HT-29 (cell line): ENCODE results near the gene TEX9. TPM values are rescaled to one million over a fixed set of nuclear protein-coding genes. Genes with fewer than 3 reads are reported as not detected.
"Not testable (repeated sequence)": the region's sequence is repeated elsewhere in the genome, so short reads cannot be mapped to it uniquely, and the experiment has no call there.

Source experiments
- DNase-seq: peaks from one replicate; pipeline ENCODE4 v3.0.0-alpha.2; 2015; ENCODE audit warnings: low spot score
- total RNA-seq: library from RNA; depleted of rRNA; stranded (reverse); fragments of >200 nt; shearing (Covaris generic); gene quantifications from 2 replicates; pipeline ENCODE4 v1.2.3, GENCODE V29; 2014

TEX9 gene
- total RNA-seq, 1 experiment from 2014 or later, result 1.2 TPM

DNA sequence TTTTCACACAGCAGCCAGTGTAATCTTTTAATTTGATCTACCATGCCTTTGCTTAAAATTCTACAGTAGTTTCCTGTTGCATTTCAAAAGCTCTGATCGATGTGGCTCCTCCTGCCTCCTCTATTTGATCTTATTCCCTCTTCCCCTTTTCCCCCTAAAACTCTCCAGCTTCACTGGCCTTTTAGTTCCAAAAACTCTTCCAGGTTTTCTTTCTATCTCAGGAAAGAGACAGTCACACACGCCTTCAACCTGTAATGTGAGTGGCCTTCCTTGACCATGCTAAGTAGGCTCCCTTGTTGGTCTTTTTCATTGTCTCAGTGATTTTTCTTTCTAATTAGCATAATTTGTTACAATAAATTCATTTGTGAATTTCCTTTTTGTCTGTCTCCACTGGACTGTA, 985 bp downstream of the TEX9 start:
- DNase-seq, result no peak

DNA sequence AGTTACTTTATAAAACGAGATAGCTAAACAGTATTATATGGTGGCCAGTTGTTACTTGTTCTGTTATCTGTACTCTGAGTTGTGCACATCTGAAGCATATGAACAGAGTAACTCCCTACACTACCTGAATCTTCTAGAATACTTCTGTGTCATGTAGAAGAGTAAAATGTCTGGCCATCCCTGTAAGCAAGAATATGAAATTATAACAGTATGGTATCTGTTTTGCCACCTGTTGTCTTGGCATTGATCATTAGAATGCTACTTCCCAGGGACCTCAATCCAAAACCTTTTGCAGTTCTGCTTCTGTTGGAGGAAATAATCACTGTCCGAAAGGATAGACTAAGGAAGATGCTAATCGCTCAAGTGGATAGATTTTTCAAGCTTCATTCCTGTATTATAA, 1.9 kb downstream of the TEX9 start:
- no peak for DNase-seq

DNA sequence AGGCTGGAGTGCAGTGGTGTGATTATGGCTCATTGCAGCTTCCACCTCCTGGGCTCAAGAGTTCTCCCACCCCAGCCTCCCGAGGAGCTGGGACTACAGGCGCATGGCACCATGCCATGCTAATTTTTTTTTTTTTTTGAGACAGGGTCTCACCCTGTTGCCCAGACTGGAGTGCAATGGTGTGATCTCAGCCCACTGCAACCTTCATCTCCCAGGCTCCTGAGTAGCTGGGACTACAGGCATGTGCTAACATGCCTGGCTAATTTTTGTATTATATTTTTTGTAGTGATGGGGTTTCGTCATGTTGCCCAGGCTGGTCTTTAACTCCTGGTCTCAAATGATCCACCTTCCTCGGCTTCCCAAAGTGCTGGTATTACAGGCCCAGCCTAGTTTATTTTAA, 4.0 kb downstream of the TEX9 start:
- DNase-seq, result no peak

DNA sequence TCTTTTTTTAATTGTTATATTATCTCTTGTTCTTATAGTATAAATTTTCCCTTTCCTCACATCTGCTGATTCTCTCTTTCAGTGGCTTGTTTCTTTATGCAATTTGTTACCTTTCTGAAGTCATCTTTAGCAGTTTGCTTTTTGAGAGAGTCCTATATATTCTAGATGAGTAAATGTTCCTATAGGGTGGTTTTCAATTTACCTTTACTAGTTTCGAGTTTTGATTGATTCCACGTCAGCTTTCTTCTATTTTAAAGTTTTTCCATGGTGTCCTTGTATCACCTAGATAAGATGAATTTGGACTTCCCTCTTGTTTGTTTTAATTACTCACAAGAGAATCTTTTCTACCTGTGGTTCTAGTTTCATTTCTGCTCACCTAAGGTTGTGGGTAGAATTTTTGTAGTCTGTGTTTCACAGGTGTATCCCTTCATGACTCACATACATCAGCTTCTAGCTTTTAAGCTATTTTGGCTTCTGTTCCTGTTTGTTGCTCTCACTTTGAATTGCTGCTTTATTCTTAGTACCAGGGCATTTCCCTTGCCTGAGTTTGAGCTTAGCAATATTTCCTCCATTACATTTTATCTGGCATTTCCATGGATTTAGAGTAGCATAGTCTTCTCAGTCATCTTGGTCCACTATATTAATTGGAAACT, 6.4 kb downstream of the TEX9 start:
- DNase-seq, result no peak

DNA sequence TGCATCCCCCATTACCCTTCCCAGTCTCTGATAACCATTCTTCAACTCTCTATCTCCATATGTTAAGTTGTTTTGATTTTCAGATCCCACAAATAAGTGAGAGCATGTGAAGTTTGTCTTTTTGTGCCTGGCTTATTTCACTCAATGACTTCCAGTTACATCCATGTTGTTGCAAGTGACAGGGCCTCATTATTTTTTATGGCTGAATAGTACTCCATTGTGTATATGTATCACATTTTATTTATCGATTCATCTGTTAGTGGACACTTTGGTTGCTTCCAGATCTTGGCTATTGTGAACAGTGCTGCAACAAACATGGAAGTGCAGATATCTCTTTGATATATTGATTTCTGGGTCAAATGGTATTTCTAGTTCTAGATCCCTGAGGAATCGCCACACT, 9.5 kb downstream of the TEX9 start:
- not testable (repeated sequence) for DNase-seq

DNA sequence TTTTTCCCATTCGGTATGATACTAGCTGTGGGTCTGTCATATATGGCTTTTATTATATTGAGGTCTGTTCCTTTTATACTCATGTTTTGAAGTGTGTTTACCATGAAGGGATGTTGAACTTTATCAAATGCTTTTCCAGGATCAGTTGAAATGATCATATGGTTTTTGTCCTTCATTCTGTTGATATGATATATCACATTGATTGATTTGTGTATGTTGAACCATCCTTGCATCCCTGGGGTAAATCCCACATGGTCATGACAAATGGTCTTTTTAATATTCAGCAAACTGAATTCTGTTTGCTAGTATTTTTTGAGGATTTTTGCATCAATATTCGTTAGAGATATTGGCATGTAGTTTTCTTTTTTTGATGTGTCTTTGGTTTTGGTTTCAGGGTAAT, 12.6 kb downstream of the TEX9 start:
- not testable (repeated sequence) for DNase-seq

DNA sequence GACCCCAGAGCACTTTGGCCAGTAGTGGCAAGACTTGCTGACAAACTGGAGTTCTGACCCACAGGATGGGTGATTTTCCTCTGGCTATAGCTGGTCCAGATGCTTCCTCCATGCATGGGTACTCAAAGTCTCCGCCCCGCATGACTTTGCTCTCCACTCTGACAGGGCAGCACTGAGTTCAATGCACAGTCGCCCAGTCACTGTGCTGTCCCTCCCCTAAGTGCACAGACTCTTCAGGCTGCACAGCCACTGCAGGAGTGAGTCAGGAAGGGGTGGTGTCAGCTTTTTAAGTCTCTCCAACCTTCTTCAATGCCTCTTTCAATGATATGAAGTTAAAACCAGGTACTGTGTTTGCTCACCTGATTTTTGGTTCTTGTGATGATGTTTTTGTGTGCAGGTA, 17.8 kb downstream of the TEX9 start:
- DNase-seq, result no peak

DNA sequence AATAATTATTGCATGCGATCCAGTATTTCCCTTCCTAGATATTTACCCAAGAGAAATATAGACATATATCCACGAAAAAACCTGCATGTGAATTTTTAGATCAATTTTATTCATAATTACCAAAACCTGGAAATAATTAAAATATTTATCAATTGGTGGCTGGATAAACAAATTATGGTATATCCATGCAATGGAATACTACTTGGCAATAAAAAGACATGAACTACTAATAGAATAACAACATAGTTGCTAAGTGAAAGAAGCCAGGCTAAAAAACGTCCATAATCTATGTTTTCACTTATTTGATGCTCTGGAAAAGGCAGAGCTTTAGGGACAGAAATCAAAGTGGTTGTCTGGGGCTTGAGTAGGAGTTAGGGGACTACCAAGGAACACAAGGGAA, 20.7 kb downstream of the TEX9 start:
- DNase-seq, result no peak

DNA sequence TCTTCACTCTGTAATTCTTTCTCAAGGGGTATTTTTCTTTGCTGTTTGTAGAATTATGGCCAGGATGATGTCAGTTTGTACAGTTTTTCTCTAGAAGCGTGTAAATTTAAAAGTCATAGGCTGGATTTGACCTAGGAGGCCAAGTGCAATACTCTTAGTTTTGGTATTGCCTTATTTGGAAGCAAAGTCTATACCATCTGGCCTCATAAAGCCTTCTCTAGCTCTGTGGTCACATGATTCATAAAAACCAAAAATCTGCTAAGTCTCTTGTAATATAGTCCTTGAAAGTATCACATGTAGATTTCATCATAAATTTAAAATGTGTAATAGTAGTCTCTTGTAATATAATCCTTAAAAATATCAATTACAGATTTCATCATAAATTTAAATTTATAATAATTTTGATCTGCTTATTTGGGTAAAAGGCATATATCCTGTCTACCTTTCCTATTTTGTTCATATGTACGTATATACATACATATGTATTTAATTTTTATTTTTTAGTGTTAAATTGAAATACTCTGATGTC, 25.6 kb downstream of the TEX9 start:
- no peak for DNase-seq

DNA sequence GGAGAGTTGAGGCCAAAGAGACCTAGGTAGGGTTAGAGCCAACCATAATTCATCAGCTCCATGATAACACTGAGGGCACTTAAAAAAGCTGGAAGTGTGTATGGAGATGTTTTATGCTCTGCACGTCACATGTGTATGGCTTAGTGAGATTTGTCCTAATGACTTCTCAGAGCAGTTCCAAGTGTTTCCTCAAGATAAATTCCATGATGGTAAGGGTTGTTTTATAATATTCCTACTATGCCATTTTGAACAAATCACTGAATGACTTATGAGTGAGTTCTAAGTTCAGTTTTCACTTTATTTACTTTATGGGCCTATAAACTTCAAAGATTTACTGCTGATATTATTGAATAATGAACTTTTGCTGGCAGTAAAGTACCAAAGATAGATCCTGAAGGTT, 28.1 kb downstream of the TEX9 start:
- DNase-seq, result no peak

DNA sequence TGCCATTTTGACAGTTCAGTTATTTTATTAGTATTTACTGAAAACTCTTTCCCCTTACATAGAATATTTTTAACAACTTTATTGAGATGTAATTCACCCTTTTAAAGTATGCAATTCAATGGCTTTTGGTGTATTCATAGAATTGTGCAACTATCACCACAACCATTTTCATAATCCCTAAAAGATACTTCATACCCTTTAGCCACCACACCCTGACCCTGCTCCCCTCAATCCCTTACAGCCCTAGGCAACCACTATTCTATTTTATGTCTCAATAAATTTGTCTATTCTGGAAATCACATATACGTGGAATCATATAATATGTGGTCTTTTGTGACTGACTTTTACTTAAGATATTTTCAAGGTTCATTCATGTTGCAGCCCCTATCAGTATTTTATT, 29.7 kb downstream of the TEX9 start:
- no peak for DNase-seq

DNA sequence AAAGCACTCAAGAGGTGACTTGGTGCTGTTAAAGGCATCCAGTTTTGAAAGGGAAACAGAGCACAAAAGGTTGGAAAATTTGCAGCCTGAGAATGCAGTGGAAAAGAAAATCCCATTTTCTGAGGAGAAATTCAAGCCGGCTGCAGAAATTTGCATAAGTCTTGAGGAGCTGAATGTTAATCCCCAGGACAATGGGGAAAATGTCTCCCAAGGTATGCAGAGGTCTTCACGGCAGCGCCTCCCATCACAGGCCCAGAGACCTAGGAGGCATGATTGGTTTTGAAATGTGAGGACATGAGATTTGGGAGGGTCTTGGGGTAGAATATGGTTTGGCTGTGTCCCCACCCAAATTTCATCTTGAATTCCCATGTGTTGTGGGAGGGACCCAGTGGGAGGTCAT, 32.1 kb downstream of the TEX9 start:
- DNase-seq, result not testable (repeated sequence)

DNA sequence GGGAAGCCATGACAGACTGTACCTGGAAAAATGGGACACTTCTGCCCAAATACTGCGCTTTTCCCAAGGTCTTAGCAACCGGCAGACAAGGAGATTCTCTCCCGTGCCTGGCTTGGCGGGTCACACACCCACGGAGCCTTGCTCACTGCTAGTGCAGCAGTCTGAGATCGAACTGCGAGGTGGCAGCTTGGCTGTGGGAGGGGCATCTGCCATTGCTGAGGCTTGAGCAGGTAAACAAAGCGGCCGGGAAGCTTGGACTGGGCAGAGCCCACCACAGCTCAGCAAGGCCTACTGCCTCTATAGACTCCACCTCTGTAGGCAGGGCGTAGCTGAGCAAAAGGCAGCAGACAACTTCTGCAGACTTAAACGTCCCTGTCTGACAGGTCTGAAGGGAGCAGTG, 34.0 kb downstream of the TEX9 start:
- DNase-seq, result not testable (repeated sequence)

DNA sequence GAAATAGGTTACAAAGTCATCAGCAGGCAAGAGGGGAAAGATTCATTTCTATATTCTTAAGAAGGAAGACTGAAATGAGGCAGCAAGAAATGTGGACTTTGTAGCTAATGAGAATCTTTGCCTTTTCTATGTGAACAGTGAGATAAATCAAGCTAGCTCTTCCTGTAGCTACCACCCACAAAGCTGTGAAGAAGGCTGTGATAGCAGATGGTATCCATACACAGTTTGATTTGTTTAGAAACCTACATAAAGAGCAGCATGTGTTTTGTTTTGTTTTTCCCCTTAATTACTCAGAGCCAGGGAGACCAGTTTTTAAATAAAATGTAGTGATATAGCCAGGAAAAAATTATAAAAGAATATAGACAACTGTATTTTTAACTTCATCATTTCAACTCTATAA, 45.5 kb downstream of the TEX9 start:
- no peak for DNase-seq

DNA sequence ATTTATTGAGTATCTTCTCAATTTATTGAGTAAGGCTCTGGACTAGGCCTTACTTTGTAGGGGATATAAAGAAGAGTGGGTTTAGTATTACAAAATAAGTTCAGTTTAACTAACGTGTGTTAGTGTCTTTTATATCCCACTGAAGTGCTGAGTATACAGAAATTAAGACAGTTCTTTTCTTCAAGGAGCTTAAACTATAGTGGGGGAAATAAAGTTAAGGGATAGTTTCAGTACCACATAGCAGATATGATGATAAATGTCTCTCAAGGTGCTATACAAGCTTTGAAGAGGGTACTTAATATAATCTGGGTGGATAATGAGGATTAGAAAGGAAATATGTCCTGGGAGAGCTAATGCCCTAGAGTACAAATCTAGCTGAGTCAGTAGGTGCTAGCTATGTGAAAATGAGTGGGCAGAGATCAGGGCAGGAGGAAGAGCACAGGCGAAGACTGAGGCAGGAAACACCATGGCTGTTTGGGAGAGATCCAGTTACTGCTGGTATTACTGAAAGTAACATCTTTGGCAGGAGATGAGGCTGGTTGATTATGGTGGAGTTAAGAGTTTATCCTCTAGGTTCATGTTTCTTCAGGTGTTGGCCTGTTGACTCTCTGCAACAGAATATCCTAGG, 46.0 kb downstream of the TEX9 start:
- DNase-seq, result no peak

DNA sequence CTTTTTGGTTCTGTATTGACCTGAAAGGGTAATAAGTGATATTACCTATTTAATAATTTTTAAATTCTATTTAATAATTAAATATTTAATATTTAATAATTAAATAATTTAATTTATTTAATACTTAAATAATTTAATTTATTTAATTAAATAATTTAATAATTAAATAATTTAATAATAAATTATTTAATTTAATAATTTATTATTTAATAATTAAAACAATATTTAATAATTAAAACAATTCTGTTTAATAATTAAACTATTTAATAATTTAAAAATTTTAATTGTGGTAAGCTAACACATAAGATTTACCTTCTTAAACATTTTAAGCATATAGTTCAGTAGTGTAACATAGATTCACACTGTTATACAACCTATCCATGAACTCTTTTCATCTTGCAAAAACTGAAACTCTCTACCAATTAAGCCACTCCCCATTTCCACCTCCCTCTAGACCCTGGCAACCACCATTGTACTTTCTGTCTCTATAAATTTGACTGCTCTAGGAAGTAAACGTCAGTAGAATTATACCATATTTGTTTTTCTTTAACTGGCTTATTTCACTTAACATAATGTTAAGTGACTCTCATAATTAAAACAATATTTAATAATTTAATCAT, 48.0 kb downstream of the TEX9 start:
- not testable (repeated sequence) for DNase-seq

DNA sequence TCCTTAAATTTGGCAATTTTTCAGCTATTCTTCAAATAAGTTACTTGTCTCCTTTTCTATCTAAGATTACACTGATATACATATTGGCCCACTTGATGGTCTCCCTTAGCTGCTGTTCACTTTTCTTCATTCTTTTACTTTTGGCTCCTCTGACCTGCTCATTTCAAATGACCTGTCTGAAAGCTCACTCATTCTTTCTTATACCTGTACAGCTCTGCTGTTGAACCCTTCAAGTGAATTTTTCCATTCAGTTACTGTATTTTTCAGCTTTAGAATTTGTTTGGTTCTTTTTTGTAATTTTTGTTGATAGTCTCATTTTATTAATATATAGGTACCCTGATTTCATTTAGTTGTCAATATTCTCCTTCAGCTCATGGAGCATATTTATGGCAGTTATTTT, 60.0 kb downstream of the TEX9 start:
- DNase-seq, result no peak

DNA sequence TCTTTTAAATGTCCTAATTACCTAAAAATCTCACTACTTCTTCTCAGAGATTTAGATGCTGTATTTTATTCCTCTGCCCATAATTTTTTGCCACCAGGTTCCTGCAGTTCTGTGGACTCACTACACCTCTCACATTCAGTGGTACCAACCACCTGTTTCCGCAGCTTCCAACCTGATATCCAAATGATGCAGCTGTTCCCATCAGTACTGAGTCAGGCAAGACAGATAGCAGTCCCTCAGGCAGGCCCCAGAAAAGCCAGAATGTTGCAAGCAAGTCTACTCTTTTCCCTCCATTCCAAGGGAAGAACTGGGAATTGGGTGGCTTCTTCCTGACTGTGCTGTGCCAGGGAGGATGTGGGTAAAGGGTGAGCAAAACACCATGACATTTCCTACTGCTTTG, 60.8 kb downstream of the TEX9 start:
- no peak for DNase-seq

DNA sequence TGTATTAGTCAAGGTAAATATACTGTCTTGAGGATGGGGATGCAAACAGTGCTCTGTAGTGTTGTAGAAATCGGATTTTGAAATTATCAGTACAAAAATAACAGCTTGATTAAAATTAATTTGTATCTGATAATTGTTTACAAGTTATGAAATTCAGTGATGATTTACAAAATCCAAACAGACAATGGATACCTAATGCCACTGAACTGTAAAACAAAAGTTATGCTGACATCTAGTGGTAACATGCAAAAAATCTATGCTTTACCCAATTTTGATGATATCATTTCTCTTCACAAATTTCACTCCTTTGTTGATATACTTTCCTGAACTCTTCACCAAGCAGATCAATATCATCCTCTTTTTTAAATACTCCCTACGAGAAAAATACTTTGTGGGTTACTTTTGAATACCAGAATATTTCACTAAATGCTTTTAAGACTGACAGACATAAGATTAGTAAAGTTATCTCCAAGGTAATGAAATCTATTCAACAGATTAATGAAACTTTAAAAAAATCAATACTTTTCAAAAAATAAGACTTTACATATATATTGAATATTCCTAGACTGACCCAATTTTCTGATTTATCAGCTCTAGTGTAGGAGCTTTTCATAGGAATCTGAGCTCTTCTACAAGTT, 63.7 kb downstream of the TEX9 start:
- DNase-seq, result peak; percentile 66

DNA sequence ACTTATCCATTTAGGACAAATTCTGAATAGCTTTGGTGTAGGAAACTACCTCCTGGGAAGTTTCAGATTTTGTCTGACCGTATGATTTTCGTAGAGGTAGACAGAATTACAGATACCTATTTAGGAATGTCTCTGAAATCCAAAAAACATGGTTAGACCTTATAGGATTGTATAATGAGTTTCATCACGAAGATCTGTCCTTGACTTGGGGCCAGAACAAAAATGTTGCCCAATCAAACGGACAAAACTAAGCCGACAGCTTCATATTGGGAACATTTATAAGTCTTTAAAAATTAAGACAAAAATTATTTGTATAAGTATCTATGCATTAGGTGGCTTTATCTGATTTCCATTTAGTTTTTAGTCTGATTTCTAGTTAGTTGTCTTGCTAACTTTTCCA, 67.1 kb downstream of the TEX9 start:
- DNase-seq, result no peak

DNA sequence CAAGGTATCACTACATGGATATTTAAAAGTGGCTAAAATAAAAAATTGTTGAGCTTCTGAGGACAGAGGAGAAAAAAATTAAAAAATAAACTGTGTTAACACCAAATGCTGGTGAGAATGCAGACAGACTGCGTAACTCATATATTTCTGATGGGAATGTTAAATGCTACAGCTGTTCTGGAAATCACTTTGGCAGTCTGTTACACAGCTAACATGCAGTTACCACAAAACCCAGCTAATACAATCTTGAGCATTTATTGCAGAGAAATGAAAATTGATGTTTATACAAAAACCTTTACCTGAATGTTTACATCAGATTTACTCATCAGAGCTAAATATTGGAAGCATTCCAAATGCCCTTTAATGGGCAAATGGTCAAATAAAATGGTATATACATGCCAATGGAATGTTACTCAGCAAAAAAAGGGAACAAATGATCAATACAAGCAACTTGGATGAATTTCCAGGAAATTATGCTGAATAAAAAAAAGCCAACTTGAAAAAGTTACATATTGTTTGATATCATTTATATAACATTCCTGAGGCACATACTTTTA, 75.1 kb downstream of the TEX9 start:
- no peak for DNase-seq

DNA sequence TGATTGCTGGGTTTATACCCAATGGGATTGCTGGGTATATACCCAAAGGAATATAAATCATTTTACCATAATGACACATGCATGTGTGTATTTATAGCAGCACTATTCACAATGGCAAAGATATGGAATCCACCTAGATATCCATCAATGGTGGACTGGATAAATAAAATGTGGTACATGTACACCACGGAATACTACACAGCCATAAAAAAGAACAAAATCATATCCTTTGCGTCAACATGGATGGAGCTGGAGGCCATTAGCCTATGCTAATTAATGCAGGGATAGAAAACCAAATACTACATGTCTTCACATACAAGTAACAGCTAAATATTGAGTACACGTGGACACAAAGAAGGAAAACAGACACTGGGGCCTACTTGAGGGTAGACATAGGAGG, 77.1 kb downstream of the TEX9 start:
- no peak for DNase-seq
